A549 (cell line): ENCODE measurements around the gene RNASE4. TPM values are rescaled to one million over a fixed set of nuclear protein-coding genes. Genes with fewer than 3 reads are reported as not detected.
"Not testable (repeated sequence)": the region's sequence is repeated elsewhere in the genome, so short reads cannot be mapped to it uniquely, and the experiment has no call there.

Experiments used
- ATAC-seq, 2 experiments: fragments of 200-7000 bp in 1 of 2; fragments of >200 bp in 1 of 2; cut with Nextera tagmentation in 1 of 2; cut with Tn5 transposase in 1 of 2; 3 replicates each; pipeline versions ENCODE4 v1.8.0 to v1.9.1; 2018 to 2020; ENCODE audit warnings: mild to moderate bottlenecking in 1 of 2, moderate library complexity in 1 of 2
- CTCF ChIA-PET: fragments of 300-600 bp; sonication (Branson Sonifier 250); formaldehyde crosslinking; extraction: SDS; loops from one replicate; lab custom pipeline; 2021; ENCODE audit warnings: antibody characterized with exemption, inconsistent platforms; lab: Yijun Ruan, JAX
- POLR2A ChIA-PET: fragments of 350-600 bp; formaldehyde crosslinking; extraction: SDS; loops from one replicate; lab custom pipeline; 2021; ENCODE audit warnings: antibody characterized with exemption, inconsistent platforms; lab: Yijun Ruan, JAX
- DNase-seq, 2 experiments: peaks; one replicate each; pipeline versions ENCODE4 v3.0.0 to v3.0.0-alpha.2; 2011 to 2016; ENCODE audit warnings: low read depth in 1 of 2, low spot score in 1 of 2
- FAIRE-seq: peaks from 2 replicates; lab custom pipeline; 2011; peaks lifted over from hg19 to GRCh38; lab: Jason Lieb, UNC
- H3K27ac ChIP-seq, 2 experiments: fragments of >200 bp; sonication (Bioruptor Twin); formaldehyde crosslinking; 3 replicates each; pipeline ENCODE4 v1.5.1; 2016 to 2017
- H3K4me1 ChIP-seq: fragments of >200 bp; sonication (Bioruptor Twin); formaldehyde crosslinking; 3 replicates; pipeline ENCODE4 v1.6.1; 2016
- H3K4me2 ChIP-seq: fragments of >200 bp; sonication (Bioruptor Twin); formaldehyde crosslinking; 3 replicates; pipeline ENCODE4 v1.6.1; 2016
- H3K4me3 ChIP-seq: fragments of >200 bp; sonication (Bioruptor Twin); formaldehyde crosslinking; 3 replicates; pipeline ENCODE4 v1.5.1; 2016
- H3K9me3 ChIP-seq: fragments of >200 bp; sonication (Bioruptor Twin); formaldehyde crosslinking; 3 replicates; pipeline ENCODE4 v1.6.1; 2016
- CHD2 ChIP-seq: fragments of 150-350 bp; IDR thresholded peaks from 2 replicates; pipeline ENCODE4 v1.6.1; 2014; ENCODE audit warnings: low read length; ENCODE audit not compliant: partially characterized antibody
- CHD4 ChIP-seq: fragments of 200-600 bp; sonication (generic); IDR thresholded peaks from 2 replicates; pipeline ENCODE4 v1.6.1; 2016; ENCODE audit warnings: antibody characterized with exemption, mild to moderate bottlenecking, borderline replicate concordance
- HDAC2 ChIP-seq: fragments of 200-600 bp; sonication (generic); IDR thresholded peaks from 2 replicates; pipeline ENCODE4 v1.6.1; 2016
- HOXA7 ChIP-seq: fragments of 250-450 bp; sonication (Bioruptor Pico); IDR thresholded peaks from 2 replicates; pipeline ENCODE4 v1.5.0; 2020; ENCODE audit warnings: mild to moderate bottlenecking, moderate library complexity
- JUNB ChIP-seq: fragments of >200 bp; sonication (Bioruptor Twin); formaldehyde crosslinking; IDR thresholded peaks from 2 replicates; pipeline ENCODE4 v1.6.1; 2016
- MAZ ChIP-seq: fragments of 150-350 bp; IDR thresholded peaks from 2 replicates; pipeline ENCODE4 v1.6.1; 2014; ENCODE audit warnings: antibody characterized with exemption, low read depth, low read length, borderline replicate concordance
- PHF8 ChIP-seq: fragments of 200-600 bp; sonication (generic); IDR thresholded peaks from 2 replicates; pipeline ENCODE4 v1.6.1; 2016; ENCODE audit warnings: low read depth, mild to moderate bottlenecking, antibody characterized with exemption, moderate library complexity, borderline replicate concordance
- POLR2A ChIP-seq: IDR thresholded peaks from 2 replicates; pipeline ENCODE4 v1.6.1; 2012; ENCODE audit warnings: mild to moderate bottlenecking, low read length
- REST ChIP-seq: fragments of 200-600 bp; sonication (generic); IDR thresholded peaks from 2 replicates; pipeline ENCODE4 v1.6.1; 2016; ENCODE audit warnings: antibody characterized with exemption, mild to moderate bottlenecking, moderate library complexity
- TP53 ChIP-seq: fragments of 250-450 bp; sonication (Bioruptor Pico); IDR thresholded peaks from 2 replicates; pipeline ENCODE4 v1.5.0; 2021; ENCODE audit warnings: mild to moderate bottlenecking, moderate library complexity
- WGBS: methylation state at CpG from one replicate; pipeline ENCODE4 v1.1.6; 2017; ENCODE audit errors: missing lambda C conversion rate; 5-methylcytosine and 5-hydroxymethylcytosine counted together
- polyA plus RNA-seq, 4 experiments: library from polyadenylated mRNA; depleted of rRNA in 3 of 4; stranded (reverse); fragments of >200 nt; fragmentation: RNase III in 1 of 4; extraction: RNeasy Plus Mini Kit Qiagen cat#74134 plus additional on column Dnase treatment in 1 of 4; gene quantifications; 2 replicates in 3 of 4; 3 replicates in 1 of 4; pipeline ENCODE4 v1.2.3, GENCODE V29; 2011 to 2017

Gene RNASE4
- polyA plus RNA-seq, 2 of the 4 experiments (the other 2 are of a cell fraction), result 8.6 to 77.4 TPM

GRCh38 chr14:20700965-20701364 is 16.6 kb downstream of the RNASE4 start:
- H3K4me1 ChIP-seq, H3K27ac ChIP-seq, FAIRE-seq, H3K4me3 ChIP-seq, H3K4me2 ChIP-seq, H3K9me3 ChIP-seq, POLR2A ChIA-PET, DNase-seq, ATAC-seq: not testable (repeated sequence)
- CTCF ChIA-PET, result interaction anchor here (0.6 to 2.3 kb wide), 7 partner anchors 66 to 339 kb away, joined by 3 to 12 read pairs (median 6); no protein-coding TSS in a partner anchor
- WGBS, result 84% methylated on average over 7 of the region's 7 CpGs

- CTCF ChIA-PET, result interaction anchor here (1.2 to 2.0 kb wide), 5 partner anchors 11 to 264 kb away, joined by 3 to 9 read pairs (median 7); no protein-coding TSS in a partner anchor
- Histone ChIP-seq H3K4me1 (peaks cover 7% of the 10 kb centered on the region; the same call in 2 of the 3 replicates), H3K9me3 (no peaks in the 10 kb centered on the region), H3K4me2 (no peak overlapping the region; the same call in 2 of the 3 replicates), H3K27ac (no peak overlapping the region), H3K4me3 (no peak overlapping the region)
- DNase-seq, result no peak
- POLR2A ChIA-PET, result no interaction called here
- 61% methylated on average over 4 of the region's 4 CpGs for WGBS
- TF ChIP-seq HOXA7 (CRISPR knock-in tag) (no peak), TP53 (CRISPR knock-in tag) (no peak), POLR2A (no peak), JUNB (no peak)
- FAIRE-seq, result no peak
- no peak for ATAC-seq
Observed at GRCh38 chr14:20706657-20707355, 22.4 kb downstream of the RNASE4 start.

GRCh38 chr14:20707622-20708021 is 23.3 kb downstream of the RNASE4 start:
- ChIA-PET CTCF (interaction anchor here (1.2 to 2.0 kb wide), 5 partner anchors 11 to 263 kb away, joined by 3 to 9 read pairs (median 7); no protein-coding TSS in a partner anchor), POLR2A (interaction anchor here (0.6 kb wide), 1 partner anchor 129 kb away, joined by 3 read pairs; no protein-coding TSS in a partner anchor)
- H3K9me3 ChIP-seq, result no peaks in the 10 kb centered on the region
- H3K4me1 ChIP-seq, result peaks cover 7% of the 10 kb centered on the region; the same call in 2 of the 3 replicates
- TF ChIP-seq CHD4 (no peak), REST (no peak), MAZ (no peak), HDAC2 (no peak), PHF8 (no peak)
- H3K4me2 ChIP-seq, result peak overlapping the region; percentile 42
- H3K4me3 ChIP-seq, result no peak overlapping the region
- DNase-seq, result peak in 1 of 2 experiments; percentile 16
- 65% methylated on average over 2 of the region's 2 CpGs for WGBS
- H3K27ac ChIP-seq, result no peak overlapping the region
- ATAC-seq, result 0 out of 6 replicates have a peak, but pooled peaks of 1 of the 2 experiments have one; percentile 19
- no peak for FAIRE-seq

GRCh38 chr14:20711261-20711660 is 26.9 kb downstream of the RNASE4 start:
- Histone ChIP-seq H3K4me3 (no peak overlapping the region), H3K4me2 (no peak overlapping the region), H3K9me3 (no peaks in the 10 kb centered on the region), H3K4me1 (peaks cover 7% of the 10 kb centered on the region; the same call in 2 of the 3 replicates), H3K27ac (no peak overlapping the region)
- 26% methylated on average over 4 of the region's 4 CpGs for WGBS
- ChIA-PET POLR2A (no interaction called here), CTCF (interaction anchor here (0.5 to 2.2 kb wide), 6 partner anchors 9 to 260 kb away, joined by 3 to 8 read pairs (median 3); no protein-coding TSS in a partner anchor)
- no peak for DNase-seq
- no peak for ATAC-seq
- no peak for FAIRE-seq
- TF ChIP-seq PHF8 (no peak), CHD2 (no peak)
- TF ChIP-seq, all 56 proteins: peak for 0

GRCh38 chr14:20711685-20712084 is 27.3 kb downstream of the RNASE4 start:
- Histone ChIP-seq H3K4me2 (no peak overlapping the region), H3K4me3 (no peak overlapping the region), H3K4me1 (peaks cover 7% of the 10 kb centered on the region; the same call in 2 of the 3 replicates), H3K9me3 (peaks cover 1% of the 10 kb centered on the region; the same call in 1 of the 3 replicates), H3K27ac (no peak overlapping the region)
- 26% methylated on average over 4 of the region's 4 CpGs for WGBS
- POLR2A ChIA-PET, result no interaction called here
- ATAC-seq (no peak), FAIRE-seq (no peak), DNase-seq (no peak)
- TF ChIP-seq PHF8, result no peak
- CTCF ChIA-PET, result interaction anchor here (0.5 to 2.2 kb wide), 6 partner anchors 10 to 260 kb away, joined by 3 to 8 read pairs (median 3); no protein-coding TSS in a partner anchor
